GM18519 (cell line): ENCODE data around the gene TMPRSS5.

Experiments
- ATAC-seq: cut with Tn5 transposase; IDR thresholded peaks from one replicate; pipeline ENCODE4 v1.9.1; 2021; ENCODE audit warnings: mild to moderate bottlenecking, moderate library complexity; ENCODE audit not compliant: unreplicated experiment, low FRiP score

TMPRSS5 gene

DNA sequence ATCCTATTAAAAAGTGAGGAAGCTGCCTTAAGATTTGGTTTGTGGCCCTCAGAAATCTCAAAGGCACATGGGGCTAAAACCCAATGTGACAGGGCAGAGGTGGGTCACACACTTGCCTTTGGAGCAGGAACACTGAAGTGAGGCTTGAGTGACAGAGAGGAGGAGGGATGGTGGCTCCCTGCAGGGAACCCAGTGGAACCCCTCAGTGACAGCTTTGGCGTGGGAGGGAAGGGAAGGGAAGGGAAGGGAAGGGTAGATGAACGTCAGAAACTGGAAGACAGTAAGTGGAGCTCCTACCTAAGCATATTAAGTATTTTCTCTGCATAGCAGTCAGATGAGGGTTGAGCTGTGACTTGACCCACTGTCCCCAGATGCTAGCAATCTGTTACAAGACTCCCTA, 68.5 kb downstream of the TMPRSS5 start:
- no peak for ATAC-seq
